Sigmoid colon (tissue), 3 donors: Measurements from ENCODE around the gene PPIL6.

Experiments used
- CTCF ChIP-seq, 4 experiments: fragments of 450-650 bp in 3 of 4; fragments of 200-600 bp in 1 of 4; IDR thresholded peaks; one replicate each; pipeline ENCODE4 v1.5.1; 2016 to 2019; ENCODE audit warnings: antibody characterized with exemption in 4 of 4, mild to moderate bottlenecking in 3 of 4, moderate library complexity in 2 of 4
- POLR2A ChIP-seq, 2 donors: fragments of 450-650 bp; IDR thresholded peaks; one replicate each; pipeline ENCODE4 v1.6.1; 2016; ENCODE audit warnings: antibody characterized with exemption in 2 of 2, mild to moderate bottlenecking in 2 of 2, moderate library complexity in 2 of 2

DNA sequence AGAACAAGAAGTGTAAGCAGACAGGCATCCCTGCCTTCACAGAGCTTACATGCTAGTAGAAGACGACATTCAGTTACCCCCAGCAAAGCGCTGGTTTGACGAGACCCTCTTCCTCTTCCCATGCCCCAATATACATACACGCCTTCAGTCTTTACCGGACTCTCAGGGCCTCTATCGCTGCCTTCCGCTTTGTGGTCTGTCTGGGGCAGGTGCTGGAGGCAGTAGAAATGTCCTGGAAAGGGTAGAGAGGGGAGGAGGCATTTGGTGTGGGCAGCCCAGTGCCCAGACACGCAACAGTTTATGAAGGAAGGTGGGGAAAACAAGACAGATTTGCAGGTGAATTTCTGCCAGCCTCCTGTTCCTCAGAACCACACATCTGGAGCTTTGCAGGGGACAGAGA lies 6.1 kb upstream of the PPIL6 start:
- no peak for TF ChIP-seq CTCF (IDR thresholded peaks at IDR 0.05)
- TF ChIP-seq POLR2A (IDR thresholded peaks at IDR 0.05) = no peak
